CD14-positive monocyte (primary cell): ENCODE results near the gene MAST4. TPM values are rescaled to one million over a fixed set of nuclear protein-coding genes. Genes with fewer than 3 reads are reported as not detected.

ENCODE experiments used
- DNase-seq, 3 donors: peaks; one replicate each; pipeline ENCODE4 v3.0.0-alpha.2; 2011 to 2022
- H2AFZ ChIP-seq: 2 replicates; pipeline ENCODE4 v1.6.0; 2012; ENCODE audit warnings: mild to moderate bottlenecking, low read depth, low read length, inconsistent platforms; ENCODE audit not compliant: insufficient read depth, poor library complexity, severe bottlenecking
- H3K27ac ChIP-seq, 2 donors: 1 replicate in 1 of 2; 2 replicates in 1 of 2; pipeline ENCODE4 v1.5.1; 2012 to 2013; ENCODE audit warnings: low read length in 2 of 2, control low read depth in 1 of 2, inconsistent platforms in 1 of 2, low read depth in 1 of 2, mild to moderate bottlenecking in 1 of 2
- H3K27me3 ChIP-seq, 2 donors: one replicate each; pipeline versions ENCODE4 v1.6.0 to v1.6.1; 2011 to 2013; ENCODE audit warnings: low read length in 2 of 2; ENCODE audit not compliant: control insufficient read depth in 2 of 2, insufficient read depth in 2 of 2
- H3K36me3 ChIP-seq, 2 donors: replicated peaks in 1 of 2; 1 replicate in 1 of 2; 2 replicates in 1 of 2; pipeline versions ENCODE4 v1.5.1 to v1.6.1; 2012 to 2013; ENCODE audit warnings: low read length in 2 of 2, control low read depth in 1 of 2, inconsistent platforms in 1 of 2, mild to moderate bottlenecking in 1 of 2; ENCODE audit not compliant: insufficient read depth in 2 of 2, control insufficient read depth in 1 of 2
- H3K4me1 ChIP-seq, 2 donors: 1 replicate in 1 of 2; 2 replicates in 1 of 2; pipeline versions ENCODE4 v1.5.1 to v1.6.1; 2012 to 2013; ENCODE audit warnings: low read length in 2 of 2, control low read depth in 1 of 2, inconsistent platforms in 1 of 2, mild to moderate bottlenecking in 1 of 2, moderate library complexity in 1 of 2; ENCODE audit not compliant: insufficient read depth in 2 of 2, control insufficient read depth in 1 of 2
- H3K4me2 ChIP-seq: replicated peaks from 2 replicates; pipeline ENCODE3; 2012; ENCODE audit warnings: low read length, moderate library complexity, mild to moderate bottlenecking; ENCODE audit not compliant: poor library complexity, severe bottlenecking; ENCODE audit errors: extremely low read depth
- H3K4me3 ChIP-seq, 3 experiments: fragments of 200-600 bp in 1 of 3; sonication (generic) in 1 of 3; replicated peaks in 1 of 3; 1 replicate in 2 of 3; 2 replicates in 1 of 3; pipeline ENCODE4 v1.5.1; 2011 to 2013; ENCODE audit warnings: low read length in 3 of 3, mild to moderate bottlenecking in 3 of 3, control low read depth in 2 of 3, low read depth in 2 of 3, inconsistent platforms in 1 of 3, moderate library complexity in 1 of 3
- H3K79me2 ChIP-seq: 2 replicates; pipeline ENCODE4 v1.6.0; 2012; ENCODE audit warnings: mild to moderate bottlenecking, control low read depth, inconsistent platforms, low read length, moderate library complexity; ENCODE audit not compliant: insufficient read depth
- H3K9ac ChIP-seq: 2 replicates; pipeline ENCODE4 v1.6.0; 2017; ENCODE audit warnings: low read length, mild to moderate bottlenecking; ENCODE audit not compliant: insufficient read depth, poor library complexity, severe bottlenecking
- H3K9me3 ChIP-seq, 2 donors: replicated peaks in 1 of 2; 1 replicate in 1 of 2; 2 replicates in 1 of 2; pipeline versions ENCODE4 v1.5.1 to v1.6.1; 2012 to 2013; ENCODE audit warnings: low read length in 2 of 2, control low read depth in 1 of 2; ENCODE audit not compliant: control insufficient read depth in 1 of 2, insufficient read depth in 1 of 2
- H4K20me1 ChIP-seq: 2 replicates; pipeline ENCODE4 v1.6.0; 2012; ENCODE audit warnings: mild to moderate bottlenecking, low read length, control low read depth, moderate library complexity; ENCODE audit not compliant: insufficient read depth
- H3K27ac Mint-ChIP-seq, 7 donors: one replicate each; pipeline ENCODE4 v1.8.0; 2020; ENCODE audit warnings: mild to moderate bottlenecking in 7 of 7, mixed read lengths in 7 of 7, moderate library complexity in 6 of 7, inconsistent platforms in 2 of 7
- H3K27me3 Mint-ChIP-seq, 3 donors: one replicate each; pipeline ENCODE4 v1.8.0; 2021 to 2022; ENCODE audit warnings: low read depth in 3 of 3, mild to moderate bottlenecking in 3 of 3, mixed read lengths in 3 of 3, moderate library complexity in 3 of 3, inconsistent platforms in 1 of 3
- H3K36me3 Mint-ChIP-seq, 2 donors: one replicate each; pipeline ENCODE4 v1.8.0; 2020; ENCODE audit warnings: mixed read lengths in 2 of 2, inconsistent platforms in 1 of 2, mild to moderate bottlenecking in 1 of 2
- H3K4me1 Mint-ChIP-seq: one replicate; pipeline ENCODE4 v1.8.0; 2020; ENCODE audit warnings: mild to moderate bottlenecking, mixed read lengths
- H3K4me3 Mint-ChIP-seq, 2 donors: one replicate each; pipeline ENCODE4 v1.8.0; 2020; ENCODE audit warnings: mild to moderate bottlenecking in 2 of 2, mixed read lengths in 2 of 2, moderate library complexity in 1 of 2
- H3K9me3 Mint-ChIP-seq, 7 donors: one replicate each; pipeline ENCODE4 v1.8.0; 2020 to 2022; ENCODE audit warnings: mixed read lengths in 7 of 7, mild to moderate bottlenecking in 6 of 7, moderate library complexity in 6 of 7, inconsistent platforms in 2 of 7
- CTCF ChIP-seq: fragments of 200-600 bp; IDR thresholded peaks from one replicate; pipeline ENCODE4 v1.8.0; 2022; ENCODE audit warnings: antibody characterized with exemption, mild to moderate bottlenecking
- WGBS: methylation state at CpG from one replicate; pipeline ENCODE4 v1.1.5; 2013; ENCODE audit warnings: missing lambda C conversion rate; ENCODE audit not compliant: insufficient coverage; 5-methylcytosine and 5-hydroxymethylcytosine counted together
- intact Hi-C, 2 donors: fragments of 100-400 bp; cut with micrococcal nuclease; formaldehyde crosslinking; loops; one replicate each; pipeline versions ENCODE4 v1.15.0 to v1.15.1; 2023
- polyA plus RNA-seq, 3 donors: library from polyadenylated mRNA; depleted of rRNA in 1 of 3; unstranded in 2 of 3; stranded (reverse) in 1 of 3; fragments of 300-500 nt in 2 of 3; fragments of >200 nt in 1 of 3; fragmentation: Illumina TruSeq in 2 of 3; gene quantifications; 1 replicate in 2 of 3; 2 replicates in 1 of 3; pipeline ENCODE4 v1.2.3, GENCODE V29; 2012 to 2021

The MAST4 gene
- polyA plus RNA-seq, 3 donors, result 0.03 to 0.24 TPM; not detected in 1

DNA sequence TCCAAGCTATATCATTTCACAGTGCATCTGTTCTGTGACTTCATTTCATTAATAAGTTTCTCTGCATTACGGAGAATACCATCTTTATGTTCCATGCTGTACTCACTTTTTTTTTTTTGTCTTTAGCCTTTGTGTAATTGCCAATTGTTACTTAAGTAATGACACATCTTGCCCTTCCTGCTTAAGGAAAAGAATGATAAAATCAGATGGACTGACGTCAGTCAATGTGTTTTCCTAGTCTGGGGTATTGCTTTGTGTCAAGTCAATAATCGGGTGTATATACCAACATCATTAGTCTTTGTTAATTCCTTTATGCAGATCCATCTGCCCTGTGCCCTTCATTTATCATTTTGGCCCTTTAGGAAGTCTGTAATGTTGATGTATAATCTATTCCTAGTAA is 466.9 kb downstream of the MAST4 start:
- no peaks in the 10 kb centered on the region for H3K36me3 Mint-ChIP-seq
- Histone ChIP-seq H3K9ac (no peak overlapping the region), H3K4me1 (no peaks in the 10 kb centered on the region), H3K36me3 (no peaks in the 10 kb centered on the region), H3K27ac (no peak overlapping the region), H3K4me3 (no peak overlapping the region), H4K20me1 (no peaks in the 10 kb centered on the region), H3K9me3 (no peaks in the 10 kb centered on the region), H3K4me2 (no peak overlapping the region), H3K27me3 (no peaks in the 10 kb centered on the region), H2AFZ (no peak overlapping the region), H3K79me2 (no peaks in the 10 kb centered on the region)
- H3K4me3 Mint-ChIP-seq, result no peak overlapping the region
- H3K4me1 Mint-ChIP-seq, result no peaks in the 10 kb centered on the region
- DNase-seq, result no peak
- no peaks in the 10 kb centered on the region for H3K9me3 Mint-ChIP-seq
- intact Hi-C loops, result no loop called here
- H3K27ac Mint-ChIP-seq, result no peak overlapping the region
- no peak for TF ChIP-seq CTCF
- WGBS, result no CpG with 5 or more reads among the region's 3 CpGs
- H3K27me3 Mint-ChIP-seq, result no peaks in the 10 kb centered on the region

- H3K4me1 ChIP-seq, result no peaks in the 10 kb centered on the region
- H3K4me3 ChIP-seq, result no peak overlapping the region
- H3K9me3 ChIP-seq, result no peaks in the 10 kb centered on the region
- Mint-ChIP-seq H3K4me3 (no peak overlapping the region), H3K36me3 (no peaks in the 10 kb centered on the region), H3K9me3 (no peaks in the 10 kb centered on the region), H3K27me3 (no peaks in the 10 kb centered on the region), H3K27ac (no peak overlapping the region), H3K4me1 (no peaks in the 10 kb centered on the region)
- no peaks in the 10 kb centered on the region for H4K20me1 ChIP-seq
- no peak for DNase-seq
- H3K27ac ChIP-seq, result no peak overlapping the region
- intact Hi-C loops, result no loop called here
- no peaks in the 10 kb centered on the region for H3K79me2 ChIP-seq
- no peaks in the 10 kb centered on the region for H3K36me3 ChIP-seq
- no peaks in the 10 kb centered on the region for H3K27me3 ChIP-seq
- WGBS, result 100% methylated on average over 3 of the region's 3 CpGs
- no peak overlapping the region for H3K4me2 ChIP-seq
- no peak overlapping the region for H3K9ac ChIP-seq
- no peak for TF ChIP-seq CTCF
- no peak overlapping the region for H2AFZ ChIP-seq
Measured at GRCh38 chr5:67063791-67064190, 467.6 kb downstream of the MAST4 start.
